PC-3 (cell line): ENCODE measurements around the gene ELANE. TPM values are rescaled to one million over a fixed set of nuclear protein-coding genes. Genes with fewer than 3 reads are reported as not detected.

ENCODE experiments used
- ATAC-seq: fragments of 200-7000 bp; cut with Tn5 transposase; 2 replicates; pipeline ENCODE4 v1.9.1; 2020; ENCODE audit warnings: mild to moderate bottlenecking, moderate library complexity
- BruUV-seq: library from RNA; stranded (reverse); fragments of 400-500 nt; replicated peaks from 2 replicates; lab custom pipeline; 2021; lab: Mats Ljungman, UMichigan
- CTCF ChIA-PET: fragments of 300-600 bp; sonication (Branson Sonifier 250); formaldehyde crosslinking; loops from one replicate; lab custom pipeline; 2022; ENCODE audit warnings: antibody characterized with exemption; lab: Charles Lee
- POLR2A ChIA-PET: fragments of 300-600 bp; sonication (Branson Sonifier 250); formaldehyde crosslinking; loops from one replicate; lab custom pipeline; 2022; ENCODE audit warnings: antibody characterized with exemption; ENCODE audit not compliant: unreplicated experiment; lab: Charles Lee
- DNase-seq: peaks from one replicate; pipeline ENCODE4 v3.0.0-alpha.2; 2015
- H2AFZ ChIP-seq: fragments of 300-600 bp; sonication (generic); 2 replicates; pipeline ENCODE4 v1.6.0; 2016; ENCODE audit warnings: antibody characterized with exemption, low read length
- H3F3A ChIP-seq: fragments of 300-600 bp; sonication (generic); one replicate; pipeline ENCODE4 v1.6.0; 2017; ENCODE audit warnings: antibody characterized with exemption, low read length, control low read depth, mild to moderate bottlenecking; ENCODE audit not compliant: unreplicated experiment
- H3K27ac ChIP-seq: fragments of 300-600 bp; sonication (generic); 2 replicates; pipeline ENCODE4 v1.5.1; 2016; ENCODE audit warnings: mild to moderate bottlenecking, low read length
- H3K27me3 ChIP-seq: fragments of 300-600 bp; sonication (generic); 2 replicates; pipeline ENCODE4 v1.6.1; 2016; ENCODE audit warnings: low read length, mixed read lengths
- H3K36me3 ChIP-seq: fragments of 300-600 bp; sonication (generic); 2 replicates; pipeline ENCODE4 v1.6.1; 2016; ENCODE audit warnings: low read depth, mixed run types, low read length, mixed read lengths
- H3K4me1 ChIP-seq: fragments of 300-600 bp; sonication (generic); 2 replicates; pipeline ENCODE4 v1.5.1; 2016; ENCODE audit warnings: low read length; ENCODE audit not compliant: insufficient read depth
- H3K4me2 ChIP-seq: fragments of 300-600 bp; sonication (generic); 2 replicates; pipeline ENCODE4 v1.6.0; 2016; ENCODE audit warnings: low read length
- H3K4me3 ChIP-seq: fragments of 300-600 bp; sonication (generic); 2 replicates; pipeline ENCODE4 v1.5.1; 2016; ENCODE audit warnings: mild to moderate bottlenecking, low read length, mixed read lengths
- H3K79me2 ChIP-seq: fragments of 300-600 bp; sonication (generic); 2 replicates; pipeline ENCODE4 v1.6.1; 2017; ENCODE audit warnings: low read length, mixed read lengths
- H3K9ac ChIP-seq: fragments of 300-600 bp; sonication (generic); 2 replicates; pipeline ENCODE4 v1.6.0; 2016; ENCODE audit warnings: mild to moderate bottlenecking, low read length
- H3K9me2 ChIP-seq: fragments of 300-600 bp; sonication (generic); replicated peaks from 2 replicates; pipeline ENCODE4 v1.6.1; 2016; ENCODE audit warnings: mixed run types, low read length, mixed read lengths
- H3K9me3 ChIP-seq: fragments of 300-600 bp; sonication (generic); 2 replicates; pipeline ENCODE4 v1.6.1; 2016; ENCODE audit warnings: low read length, mixed read lengths
- H4K20me1 ChIP-seq: fragments of 300-600 bp; sonication (generic); 2 replicates; pipeline ENCODE4 v1.6.1; 2016; ENCODE audit warnings: low read length, mixed read lengths
- CTCF ChIP-seq: fragments of 300-600 bp; sonication (generic); conservative IDR thresholded peaks from 2 replicates; pipeline ENCODE4 v1.5.1; 2017; ENCODE audit warnings: antibody characterized with exemption, low read depth, mild to moderate bottlenecking, low read length
- EZH2 ChIP-seq: fragments of 300-600 bp; sonication (generic); IDR thresholded peaks from one replicate; pipeline ENCODE4 v1.6.1; 2017; ENCODE audit warnings: antibody characterized with exemption, mild to moderate bottlenecking, low read length; ENCODE audit not compliant: unreplicated experiment
- EZH2phosphoT487 ChIP-seq: fragments of 300-600 bp; sonication (generic); IDR thresholded peaks from 2 replicates; pipeline ENCODE4 v1.6.1; 2018; ENCODE audit warnings: mild to moderate bottlenecking, antibody characterized with exemption, low read length, borderline replicate concordance
- intact Hi-C: fragments of 100-400 bp; cut with micrococcal nuclease; formaldehyde crosslinking; loops from 2 replicates; pipeline ENCODE4 v1.9.0; 2023
- total RNA-seq: library from RNA; depleted of rRNA; stranded (reverse); fragments of >200 nt; gene quantifications from 2 replicates; pipeline ENCODE4 v1.2.3, GENCODE V29; 2014

Gene ELANE
- total RNA-seq, 1 experiment from 2014 or later = not detected

- Histone ChIP-seq H3K4me3 (no peak overlapping the region), H3F3A (no peaks in the 10 kb centered on the region), H4K20me1 (no peaks in the 10 kb centered on the region), H2AFZ (no peak overlapping the region), H3K27ac (no peak overlapping the region), H3K27me3 (no peaks in the 10 kb centered on the region), H3K9me3 (no peaks in the 10 kb centered on the region), H3K9ac (no peak overlapping the region), H3K36me3 (no peaks in the 10 kb centered on the region; the same call in 1 of the 2 replicates), H3K79me2 (peaks cover 9% of the 10 kb centered on the region), H3K9me2 (no peaks in the 10 kb centered on the region), H3K4me1 (peaks cover 9% of the 10 kb centered on the region; the same call in 1 of the 2 replicates), H3K4me2 (no peak overlapping the region)
- no TSS peak for BruUV-seq
- POLR2A ChIA-PET = no interaction called here
- DNase-seq = no peak
- ATAC-seq = no peak
- intact Hi-C loops = no loop called here
- CTCF ChIA-PET = no interaction called here
- TF ChIP-seq EZH2phosphoT487 (no peak), CTCF (no peak), EZH2 (no peak)
Observed at GRCh38 chr19:887072-887471, 35.0 kb downstream of the ELANE start.

GRCh38 chr19:887599-887998 is 35.5 kb downstream of the ELANE start:
- Histone ChIP-seq H3K36me3 (no peaks in the 10 kb centered on the region; the same call in 1 of the 2 replicates), H3K4me1 (peaks cover 9% of the 10 kb centered on the region; the same call in 1 of the 2 replicates), H4K20me1 (no peaks in the 10 kb centered on the region), H3K4me2 (no peak overlapping the region), H3K27ac (no peak overlapping the region), H3F3A (no peaks in the 10 kb centered on the region), H3K79me2 (peaks cover 15% of the 10 kb centered on the region), H3K9me3 (no peaks in the 10 kb centered on the region), H3K9me2 (no peaks in the 10 kb centered on the region), H3K9ac (no peak overlapping the region), H3K27me3 (no peaks in the 10 kb centered on the region), H2AFZ (no peak overlapping the region), H3K4me3 (no peak overlapping the region)
- intact Hi-C loops = no loop called here
- TF ChIP-seq EZH2 (no peak), EZH2phosphoT487 (no peak), CTCF (no peak)
- no TSS peak for BruUV-seq
- ChIA-PET CTCF (no interaction called here), POLR2A (no interaction called here)
- ATAC-seq (no peak), DNase-seq (no peak)

- Histone ChIP-seq H3K9me3 (no peaks in the 10 kb centered on the region), H3K36me3 (no peaks in the 10 kb centered on the region; the same call in 1 of the 2 replicates), H3K79me2 (peaks cover 15% of the 10 kb centered on the region), H3K4me2 (no peak overlapping the region), H3K4me1 (peaks cover 8% of the 10 kb centered on the region; the same call in 1 of the 2 replicates), H2AFZ (no peak overlapping the region), H4K20me1 (no peaks in the 10 kb centered on the region), H3K27me3 (no peaks in the 10 kb centered on the region), H3K9me2 (no peaks in the 10 kb centered on the region), H3K4me3 (no peak overlapping the region), H3F3A (peaks cover 2% of the 10 kb centered on the region), H3K9ac (no peak overlapping the region), H3K27ac (no peak overlapping the region)
- intact Hi-C loops = no loop called here
- no peak for DNase-seq
- CTCF ChIA-PET = no interaction called here
- BruUV-seq = no TSS peak
- ATAC-seq = no peak
- TF ChIP-seq CTCF = no peak
- no peak for TF ChIP-seq EZH2phosphoT487
- no peak for TF ChIP-seq EZH2
- POLR2A ChIA-PET = no interaction called here
Observed at GRCh38 chr19:888581-889385, 36.7 kb downstream of the ELANE start.
